Activated naive CD4-positive, alpha-beta T cell treated with anti-CD3 and anti-CD28 coated beads, Interleukin-2, amount 50 U/mL, for 16 hours (primary cell): ENCODE data around the gene PRR32.
"Not testable (repeated sequence)": the region's sequence is repeated elsewhere in the genome, so short reads cannot be mapped to it uniquely, and the experiment has no call there.

Experiments
- DNase-seq: peaks from one replicate; pipeline ENCODE4 v3.0.0-alpha.2; 2020

PRR32 gene, protein sequence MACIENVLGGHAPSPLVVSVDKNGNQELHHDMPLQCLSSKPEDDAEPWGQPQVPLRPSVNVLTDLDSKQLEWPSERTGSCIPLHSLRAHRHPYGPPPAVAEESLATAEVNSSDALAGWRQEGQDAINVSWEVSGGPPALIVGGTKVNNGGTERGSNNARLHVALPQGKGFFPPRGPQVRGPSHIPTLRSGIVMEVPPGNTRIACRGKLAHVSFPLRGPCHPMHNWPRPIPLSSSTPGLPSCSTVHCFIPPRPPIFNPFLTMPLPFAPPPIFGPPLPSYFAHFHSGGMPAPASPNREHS

DNA sequence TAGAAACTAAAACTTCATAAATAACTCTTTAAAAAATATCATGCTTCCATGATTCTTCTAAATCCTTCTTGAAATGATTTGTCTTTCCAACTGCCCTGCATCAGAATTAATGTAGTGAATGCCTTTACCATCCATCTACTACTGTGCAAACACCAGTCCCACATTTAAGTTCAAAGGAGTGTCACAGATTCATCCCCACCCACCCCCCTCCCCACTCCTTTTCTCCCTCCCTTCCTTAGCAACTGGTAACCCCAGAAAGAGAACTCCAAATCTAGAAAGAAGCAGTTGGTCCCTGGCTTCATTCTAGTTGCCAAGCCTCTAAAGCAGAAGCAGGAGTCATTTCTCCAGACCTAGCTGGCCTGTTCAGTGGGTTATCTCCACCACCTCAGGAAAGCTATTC is at the start of gene PRR32:
PRR32 (plus strand) TSS at position 301 of the 400 bp plus-strand sequence. CDS start 115 bp downstream, outside the sequence.
- no peak for DNase-seq

DNA sequence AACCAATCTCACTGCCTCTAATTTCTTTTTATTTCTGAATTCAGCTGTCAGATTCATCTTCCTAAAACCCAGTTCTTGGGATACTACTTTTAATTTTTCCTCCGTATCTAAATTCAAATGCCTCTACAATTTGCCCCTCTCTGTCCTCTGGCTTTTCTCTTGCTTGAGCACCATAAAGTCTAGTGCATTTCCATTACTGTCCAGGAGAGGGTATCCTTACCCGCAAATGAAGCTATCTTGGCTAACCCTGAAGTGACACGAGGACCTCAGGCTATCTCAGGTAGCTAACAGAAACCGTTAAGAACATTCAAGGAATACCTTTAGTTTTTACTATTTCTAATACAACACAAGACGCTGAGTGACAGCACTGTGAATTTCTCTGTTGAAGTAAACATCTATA is 49.4 kb upstream of the PRR32 start:
- DNase-seq: no peak

DNA sequence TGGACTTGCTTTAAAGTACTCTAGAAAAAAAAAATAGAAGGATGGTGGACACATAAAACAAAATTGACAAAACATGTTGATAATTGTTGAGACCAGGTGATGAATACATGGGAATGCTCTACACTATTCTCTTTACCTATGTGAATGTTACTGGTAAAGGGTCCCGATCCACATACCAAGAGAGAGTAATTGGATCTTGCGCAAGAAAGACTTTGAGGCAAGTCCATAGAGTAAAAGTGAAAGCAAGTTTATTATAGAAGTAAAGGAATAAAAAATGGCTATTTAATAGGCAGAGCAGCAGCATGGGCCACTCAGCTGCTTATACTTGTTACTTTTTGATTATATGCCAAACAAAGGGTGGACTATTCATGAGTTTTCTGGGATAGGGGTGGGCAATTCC is 34.0 kb upstream of the PRR32 start:
- DNase-seq: no peak

DNA sequence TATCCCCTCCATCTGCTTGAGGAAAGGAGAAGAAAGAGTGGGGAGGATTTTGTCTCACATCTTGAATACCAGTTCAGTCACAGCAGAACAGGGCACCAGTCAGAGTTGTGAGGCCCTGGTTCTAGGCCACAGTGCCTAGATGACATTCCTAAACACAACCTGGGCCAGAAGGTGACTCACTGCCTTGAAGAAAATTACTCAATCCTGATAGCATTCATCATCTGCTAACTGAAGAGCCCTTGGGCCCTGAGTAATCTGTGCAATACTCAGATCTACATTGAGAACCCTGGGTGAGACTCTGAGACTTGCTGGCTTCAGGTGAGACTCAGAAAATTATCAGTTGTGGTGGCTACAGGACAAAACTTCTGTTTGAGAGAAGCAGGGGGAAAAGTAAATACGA is 20.5 kb upstream of the PRR32 start:
- no peak for DNase-seq

DNA sequence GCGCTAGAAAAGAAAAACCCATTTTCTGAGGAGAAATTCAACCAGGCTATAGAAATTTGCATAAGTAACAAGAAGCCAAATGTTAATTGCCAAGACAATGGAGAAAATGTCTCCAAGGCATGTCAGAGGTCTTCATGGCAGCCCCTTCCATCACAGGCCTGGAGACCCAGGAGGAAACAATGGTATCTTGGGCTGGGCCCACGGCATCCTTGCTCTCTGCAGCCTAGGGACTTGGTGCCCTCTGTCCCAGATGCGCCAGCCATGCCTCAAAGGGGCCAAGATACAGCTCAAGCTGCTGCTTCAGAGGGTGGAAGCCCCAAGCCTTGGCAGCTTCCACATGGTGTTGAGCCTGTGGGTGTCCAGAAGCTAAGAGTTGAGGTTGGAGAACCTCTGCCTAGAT is 12.7 kb upstream of the PRR32 start:
- DNase-seq: not testable (repeated sequence)

DNA sequence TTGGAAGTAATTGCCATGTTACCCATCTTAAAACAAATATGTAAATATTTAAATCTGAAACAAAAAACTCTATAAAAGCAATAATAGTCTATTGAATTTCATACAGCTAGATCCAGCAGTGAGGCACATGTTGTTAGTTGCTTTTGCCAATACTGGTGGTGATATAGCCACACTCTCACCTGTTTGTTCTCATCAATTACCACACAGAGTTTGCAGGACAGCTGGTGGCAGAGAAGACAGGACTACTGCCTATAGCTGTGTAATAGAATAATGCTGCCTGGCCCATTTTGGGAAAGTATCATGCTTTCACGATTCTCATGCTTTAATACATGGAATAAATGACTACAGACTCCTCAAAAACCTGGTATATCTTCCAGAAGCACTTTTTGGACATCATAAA is 3.7 kb upstream of the PRR32 start:
- no peak for DNase-seq

DNA sequence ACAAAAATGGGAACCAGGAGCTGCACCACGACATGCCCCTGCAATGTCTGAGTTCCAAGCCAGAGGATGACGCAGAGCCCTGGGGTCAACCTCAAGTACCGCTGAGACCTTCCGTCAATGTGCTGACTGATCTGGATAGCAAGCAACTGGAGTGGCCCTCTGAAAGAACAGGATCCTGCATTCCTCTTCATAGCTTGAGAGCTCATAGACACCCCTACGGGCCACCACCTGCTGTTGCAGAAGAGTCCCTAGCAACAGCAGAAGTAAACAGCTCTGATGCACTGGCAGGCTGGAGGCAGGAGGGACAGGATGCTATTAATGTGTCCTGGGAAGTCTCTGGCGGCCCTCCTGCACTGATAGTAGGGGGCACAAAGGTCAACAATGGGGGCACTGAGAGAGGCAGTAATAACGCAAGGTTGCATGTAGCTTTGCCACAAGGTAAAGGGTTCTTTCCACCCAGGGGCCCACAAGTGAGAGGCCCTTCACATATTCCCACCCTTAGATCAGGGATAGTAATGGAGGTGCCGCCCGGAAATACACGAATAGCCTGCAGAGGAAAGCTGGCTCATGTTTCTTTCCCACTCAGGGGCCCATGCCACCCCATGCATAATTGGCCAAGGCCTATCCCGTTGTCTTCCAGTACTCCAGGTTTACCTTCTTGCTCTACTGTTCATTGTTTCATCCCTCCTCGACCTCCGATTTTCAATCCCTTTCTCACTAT is 1.3 kb downstream of the PRR32 start:
- no peak for DNase-seq

DNA sequence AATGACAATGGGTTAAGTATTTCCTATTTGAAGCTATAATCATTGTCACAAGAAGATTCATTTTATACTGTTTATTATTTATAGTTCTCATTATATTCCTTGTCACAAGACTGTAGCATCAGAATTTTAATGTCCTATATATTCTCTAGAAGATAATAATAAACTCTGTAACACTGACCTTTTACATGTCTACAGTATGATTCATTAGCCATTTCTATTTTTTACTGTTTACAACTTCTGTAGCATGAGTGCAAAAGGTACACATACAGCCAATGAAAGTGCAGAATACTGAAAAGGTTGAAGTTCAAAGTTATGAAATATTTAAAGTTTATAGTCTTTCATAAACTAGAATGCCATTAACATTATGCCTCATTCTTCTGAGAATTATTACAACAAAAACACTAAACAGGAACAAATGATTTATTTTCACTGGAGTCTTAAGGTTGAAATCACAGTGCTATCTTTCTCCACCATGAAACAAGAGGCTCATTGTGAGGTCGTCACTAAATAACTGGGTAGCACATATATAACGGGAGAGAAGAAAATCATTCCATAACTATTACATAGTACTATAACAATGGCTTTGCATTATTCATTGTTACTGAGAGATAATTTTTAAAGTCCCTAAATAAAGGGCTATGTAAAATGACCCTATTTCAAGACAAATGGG is 4.9 kb downstream of the PRR32 start:
- DNase-seq: no peak

DNA sequence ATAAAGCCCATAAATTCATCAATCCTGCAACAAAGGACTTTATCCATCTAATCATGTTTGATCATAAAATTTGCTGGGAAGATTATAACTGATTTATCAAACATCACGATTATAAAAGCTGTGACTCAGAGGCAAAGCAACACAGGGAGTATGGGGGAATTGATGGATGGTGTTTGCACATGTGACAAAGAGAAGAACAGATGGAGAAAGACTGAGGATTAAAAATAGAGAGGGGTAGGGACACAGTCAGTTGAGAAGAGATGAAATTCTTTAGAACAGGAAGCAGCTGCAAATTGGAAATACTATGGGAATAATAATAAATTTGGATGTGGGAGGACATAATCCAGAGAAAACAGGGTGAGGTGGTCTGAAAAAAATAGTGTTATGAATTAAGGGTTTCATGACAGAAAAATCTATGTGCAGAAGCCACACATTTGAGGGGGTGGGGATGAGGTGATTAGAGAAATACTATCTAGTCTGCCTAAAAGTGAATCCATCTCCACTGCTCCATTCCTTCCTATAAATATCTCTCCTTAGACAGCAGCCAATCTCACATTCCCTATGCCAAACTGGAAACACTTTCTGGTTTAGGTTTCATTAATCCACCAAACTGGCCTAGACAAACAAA is 6.2 kb downstream of the PRR32 start:
- DNase-seq: no peak

DNA sequence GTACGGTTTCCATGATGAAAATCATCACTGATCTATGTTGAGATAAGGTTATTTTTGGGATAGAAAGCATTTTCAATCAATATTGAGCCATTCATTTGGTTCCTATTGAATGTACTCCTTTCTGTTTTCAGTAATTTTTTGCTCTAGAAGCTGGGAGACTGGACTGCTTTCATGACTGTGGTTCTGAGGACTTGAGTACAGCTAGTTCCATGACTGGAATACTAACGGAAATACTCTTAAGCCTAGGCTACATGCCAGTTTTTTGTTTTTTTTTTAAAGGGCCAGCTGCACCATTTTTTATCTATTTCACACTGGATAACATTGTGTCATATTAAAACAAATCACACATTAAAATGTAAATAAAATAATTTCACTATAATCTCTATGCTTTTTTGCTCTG is 16.7 kb downstream of the PRR32 start:
- DNase-seq: no peak

DNA sequence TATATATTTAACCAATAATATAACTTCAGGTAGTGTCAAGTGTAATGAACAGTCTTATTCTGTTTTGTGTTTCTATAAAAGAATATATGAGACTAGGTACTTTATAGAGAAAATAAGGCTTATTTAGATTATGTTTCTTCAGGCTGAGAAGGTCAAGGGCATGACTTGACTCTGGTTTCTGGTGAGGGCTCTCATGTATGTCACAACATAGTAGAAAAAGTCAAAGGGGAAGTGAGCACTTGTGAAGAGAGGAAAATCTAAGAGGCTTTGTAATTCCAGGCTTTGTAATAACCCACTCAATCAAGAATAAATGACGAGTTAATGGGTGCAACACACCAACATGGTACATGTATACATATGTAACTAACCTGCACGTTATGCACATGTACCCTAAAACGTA is 27.6 kb downstream of the PRR32 start:
- no peak for DNase-seq

DNA sequence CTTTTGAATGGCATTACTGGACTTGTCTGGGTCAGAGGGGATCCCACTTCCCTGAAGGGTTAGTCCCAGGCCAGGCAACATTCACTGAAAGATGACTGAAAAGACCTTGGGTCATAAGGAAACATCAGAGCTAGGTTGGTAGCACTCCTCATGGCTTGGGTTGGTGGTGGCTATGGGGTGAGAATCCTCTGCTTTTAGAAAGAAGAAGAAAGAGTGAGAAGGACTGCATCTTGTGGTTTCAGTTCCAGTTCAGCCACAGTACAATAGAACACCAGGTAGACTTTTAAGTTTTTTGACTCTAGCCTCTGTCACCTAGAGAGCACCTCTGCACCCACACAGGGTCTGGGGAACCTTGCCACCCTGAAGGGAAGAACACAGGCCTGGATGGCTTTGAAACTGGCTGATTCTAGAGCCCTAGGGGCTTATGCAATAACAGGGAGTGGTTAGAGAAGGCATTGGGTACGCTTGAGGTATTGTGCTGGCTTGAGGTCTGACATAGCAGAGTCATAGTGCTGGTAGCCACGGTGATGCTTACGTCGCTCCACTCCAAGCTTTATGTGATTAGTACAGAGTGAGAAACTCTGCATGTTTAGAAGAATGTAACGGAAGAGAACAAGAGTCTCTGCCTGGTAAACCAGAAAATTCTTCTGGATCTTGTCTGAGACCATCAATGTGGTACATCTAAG is 36.5 kb downstream of the PRR32 start:
- no peak for DNase-seq
